GM12878 (cell line): ENCODE measurements around the gene PHLDA3. TPM values are rescaled to one million over a fixed set of nuclear protein-coding genes. Genes with fewer than 3 reads are reported as not detected.

ENCODE experiments used
- ATAC-seq: fragments of 200-7000 bp; cut with Tn5 transposase; 3 replicates; pipeline ENCODE4 v1.9.1; 2020; ENCODE audit warnings: mild to moderate bottlenecking, moderate library complexity
- BruUV-seq: library from RNA; stranded (reverse); fragments of 400-500 nt; replicated peaks from 2 replicates; lab custom pipeline; 2021; lab: Mats Ljungman, UMichigan
- CTCF ChIA-PET: fragments of 300-600 bp; sonication (Branson Sonifier 250); formaldehyde crosslinking; extraction: SDS; loops from one replicate; lab custom pipeline; 2021; ENCODE audit warnings: inconsistent platforms; lab: Yijun Ruan, JAX
- POLR2A ChIA-PET: fragments of 350-600 bp; formaldehyde crosslinking; extraction: SDS; loops from one replicate; lab custom pipeline; 2021; ENCODE audit warnings: inconsistent platforms; lab: Charles Lee
- RAD21 ChIA-PET: fragments of 300-600 bp; sonication (Branson Sonifier 250); formaldehyde crosslinking; loops from one replicate; lab custom pipeline; 2023; ENCODE audit warnings: antibody characterized with exemption; ENCODE audit not compliant: unreplicated experiment; lab: Charles Lee
- SMC1A ChIA-PET: fragments of 300-600 bp; sonication (Branson Sonifier 250); formaldehyde crosslinking; loops from one replicate; lab custom pipeline; 2023; ENCODE audit not compliant: unreplicated experiment, uncharacterized antibody; lab: Charles Lee
- DNase-seq: peaks from one replicate; pipeline ENCODE4 v3.0.0-alpha.2; 2011; ENCODE audit warnings: low read depth, low spot score
- FAIRE-seq: peaks from 3 replicates; lab custom pipeline; 2011; peaks lifted over from hg19 to GRCh38; lab: Jason Lieb, UNC
- H2AFZ ChIP-seq: 2 replicates; pipeline ENCODE4 v1.6.0; 2011; ENCODE audit warnings: low read depth, low read length, control low read depth; ENCODE audit not compliant: control insufficient read depth
- H3K27ac ChIP-seq: 2 replicates; pipeline ENCODE4 v1.5.1; 2011; ENCODE audit warnings: control low read depth; ENCODE audit not compliant: control insufficient read depth, insufficient read depth
- H3K27me3 ChIP-seq, 2 experiments: replicated peaks in 1 of 2; 2 replicates each; pipeline versions ENCODE4 v1.6.0 to v1.6.1; 2011; ENCODE audit warnings: low read length in 1 of 2; ENCODE audit not compliant: control insufficient read depth in 2 of 2, insufficient read depth in 2 of 2
- H3K36me3 ChIP-seq, 2 experiments: 2 replicates each; pipeline ENCODE4 v1.5.1; 2011; ENCODE audit warnings: low read length in 1 of 2; ENCODE audit not compliant: control insufficient read depth in 2 of 2, insufficient read depth in 2 of 2
- H3K4me1 ChIP-seq: 2 replicates; pipeline ENCODE4 v1.6.1; 2011; ENCODE audit warnings: mild to moderate bottlenecking, low read length, moderate library complexity, mixed read lengths; ENCODE audit not compliant: control insufficient read depth, insufficient read depth
- H3K4me2 ChIP-seq: 2 replicates; pipeline ENCODE4 v1.6.0; 2011; ENCODE audit warnings: control low read depth; ENCODE audit not compliant: control insufficient read depth, insufficient read depth
- H3K4me3 ChIP-seq: fragments of 200-600 bp; sonication (generic); 2 replicates; pipeline ENCODE4 v1.5.1; 2016
- H3K79me2 ChIP-seq: 2 replicates; pipeline ENCODE4 v1.6.0; 2011; ENCODE audit warnings: low read length; ENCODE audit not compliant: control insufficient read depth, insufficient read depth
- H3K9ac ChIP-seq: 2 replicates; pipeline ENCODE4 v1.8.0; 2011; ENCODE audit warnings: low read length, control low read depth, mixed read lengths; ENCODE audit not compliant: control insufficient read depth, insufficient read depth
- H3K9me3 ChIP-seq: replicated peaks from 3 replicates; pipeline ENCODE4 v1.5.1; 2011; ENCODE audit warnings: mild to moderate bottlenecking, low read length; ENCODE audit not compliant: control insufficient read depth, insufficient read depth
- H4K20me1 ChIP-seq: 2 replicates; pipeline ENCODE4 v1.6.0; 2011; ENCODE audit not compliant: control insufficient read depth, insufficient read depth
- ATF7 ChIP-seq: fragments of 450-650 bp; IDR thresholded peaks from 2 replicates; pipeline ENCODE4 v1.6.1; 2016; ENCODE audit warnings: low read depth, mild to moderate bottlenecking
- BHLHE40 ChIP-seq, 2 experiments: fragments of 450-650 bp in 1 of 2; IDR thresholded peaks; 2 replicates each; pipeline ENCODE4 v1.6.1; 2011 to 2017; ENCODE audit warnings: low read depth in 2 of 2, borderline replicate concordance in 1 of 2, improper control_type of control experiment in 1 of 2, low read length in 1 of 2, mild to moderate bottlenecking in 1 of 2
- CHD4 ChIP-seq: fragments of 200-600 bp; sonication (generic); IDR thresholded peaks from 2 replicates; pipeline ENCODE4 v1.6.1; 2016; ENCODE audit warnings: mild to moderate bottlenecking
- EP300 ChIP-seq, 2 experiments: fragments of 150-350 bp in 1 of 2; IDR thresholded peaks; 2 replicates each; pipeline ENCODE4 v1.6.1; 2011 to 2012; ENCODE audit warnings: low read depth in 2 of 2, low read length in 2 of 2, borderline replicate concordance in 1 of 2, improper control_type of control experiment in 1 of 2, inconsistent platforms in 1 of 2; ENCODE audit not compliant: control insufficient read depth in 1 of 2
- ESRRA ChIP-seq: IDR thresholded peaks from 2 replicates; pipeline ENCODE4 v1.6.1; 2012; ENCODE audit warnings: mild to moderate bottlenecking, low read length, improper control_type of control experiment
- KLF5 ChIP-seq: fragments of 450-650 bp; IDR thresholded peaks from 2 replicates; pipeline ENCODE4 v1.6.1; 2014; ENCODE audit warnings: mild to moderate bottlenecking; ENCODE audit not compliant: partially characterized antibody
- NFIC ChIP-seq: IDR thresholded peaks from 2 replicates; pipeline ENCODE4 v1.6.1; 2012; ENCODE audit warnings: low read depth, mild to moderate bottlenecking, inconsistent platforms, low read length, moderate library complexity
- SUZ12 ChIP-seq: fragments of 200-600 bp; sonication (generic); IDR thresholded peaks from one replicate; pipeline ENCODE4 v1.6.1; 2018; ENCODE audit warnings: antibody characterized with exemption, mild to moderate bottlenecking; ENCODE audit not compliant: unreplicated experiment
- TCF12 ChIP-seq: IDR thresholded peaks from 2 replicates; pipeline ENCODE4 v1.6.1; 2011; ENCODE audit warnings: low read depth, mild to moderate bottlenecking, low read length
- TCF7 ChIP-seq: IDR thresholded peaks from 2 replicates; pipeline ENCODE4 v1.6.1; 2014; ENCODE audit warnings: antibody characterized with exemption, borderline replicate concordance
- YBX1 ChIP-seq: fragments of 450-650 bp; IDR thresholded peaks from 2 replicates; pipeline ENCODE4 v1.6.1; 2016; ENCODE audit warnings: antibody characterized with exemption
- WGBS: methylation state at CpG from one replicate; pipeline ENCODE4 v1.1.6; 2016; ENCODE audit warnings: low lambda C conversion rate; ENCODE audit not compliant: insufficient replicate concordance, insufficient coverage; ENCODE audit errors: missing lambda C conversion rate; 5-methylcytosine and 5-hydroxymethylcytosine counted together
- in situ Hi-C: fragments of 300-500 bp; cut with MboI; formaldehyde crosslinking; loops from 9 replicates; pipeline ENCODE4 v1.14.3; 2018; ENCODE audit warnings: mixed read lengths
- intact Hi-C: fragments of 100-400 bp; cut with micrococcal nuclease; formaldehyde crosslinking; loops from one replicate; pipeline ENCODE4 v1.14.2; 2022; ENCODE audit not compliant: unreplicated experiment
- polyA plus RNA-seq, 11 experiments: library from polyadenylated mRNA; depleted of rRNA in 4 of 11; unstranded in 6 of 11; stranded (reverse) in 5 of 11; fragments of >200 nt; fragmentation: Nextera tagmentation in 4 of 11; fragmentation: Illumina TruSeq in 1 of 11; extraction: Ambion mirVana in 4 of 11; extraction: Trizol in 1 of 11; gene quantifications; 1 replicate in 1 of 11; 2 replicates in 10 of 11; pipeline versions ENCODE4 v1.2.1 to v1.2.3, GENCODE V29; 2011 to 2016; ENCODE audit warnings: inconsistent platforms in 2 of 11, missing spikeins in 2 of 11, low read depth in 1 of 11
- total RNA-seq, 4 experiments: library from RNA; depleted of rRNA in 3 of 4; stranded (reverse); fragments of >200 nt in 3 of 4; fragmentation: Illumina TruSeq in 1 of 4; extraction: Trizol in 1 of 4; gene quantifications; 2 replicates each; pipeline versions ENCODE4 v1.2.1 to v1.2.3, GENCODE V29; 2013 to 2021
- TF ChIP-seq, protein P1 (sequence below): fragments of 450-650 bp; IDR thresholded peaks from 2 replicates; pipeline ENCODE4 v1.6.1; 2018; ENCODE audit warnings: borderline replicate concordance, mild to moderate bottlenecking; ENCODE audit not compliant: partially characterized antibody

The PHLDA3 gene
- total and polyA plus RNA-seq, 10 of the 15 experiments (the other 5 are each of a cell fraction or from before 2014, with no cell fraction given), result 0.60 to 57.4 (median 21.8) TPM

DNA sequence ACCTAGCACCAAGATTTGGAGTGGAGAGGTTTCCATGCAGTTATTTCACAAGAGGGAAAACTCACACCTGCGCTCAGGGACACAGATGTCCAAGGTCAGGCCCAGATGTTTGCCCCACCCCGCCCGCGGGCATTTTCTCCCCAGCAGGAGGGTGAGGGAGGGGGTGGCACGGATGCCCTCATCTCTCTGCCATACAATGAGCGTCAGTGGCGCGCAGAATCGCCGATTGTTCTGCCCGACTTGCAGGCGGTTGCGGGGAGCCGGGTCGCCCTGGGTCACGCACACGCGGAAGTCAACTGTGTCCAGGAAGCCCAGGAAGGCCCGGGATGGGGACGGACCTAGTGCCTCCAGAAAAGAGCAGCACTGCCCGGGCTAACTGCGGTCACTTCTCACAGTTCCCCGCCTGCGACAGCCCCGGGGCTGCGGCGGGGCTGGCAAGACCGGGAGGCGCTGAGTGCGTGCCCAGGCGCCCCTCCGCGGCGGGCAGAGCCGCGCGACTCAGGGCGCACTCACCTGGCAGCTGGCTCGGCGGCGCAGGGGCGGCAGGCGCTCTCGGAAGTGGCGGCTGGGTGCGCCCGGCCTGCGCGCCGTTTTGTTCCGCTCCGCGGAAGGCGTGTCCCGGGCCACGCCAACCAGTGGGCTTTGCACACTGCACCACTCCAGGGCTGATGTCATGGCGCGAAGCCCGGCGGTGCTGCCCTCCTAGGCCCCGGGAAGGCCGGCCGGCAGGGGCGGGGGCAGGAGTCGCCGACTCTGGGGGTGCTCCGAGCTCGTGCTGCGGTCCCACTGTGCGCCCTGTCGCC lies 37.8 kb upstream of the PHLDA3 start, which contains the start of gene CSRP1 (continued):
- TF ChIP-seq, protein P1, sequence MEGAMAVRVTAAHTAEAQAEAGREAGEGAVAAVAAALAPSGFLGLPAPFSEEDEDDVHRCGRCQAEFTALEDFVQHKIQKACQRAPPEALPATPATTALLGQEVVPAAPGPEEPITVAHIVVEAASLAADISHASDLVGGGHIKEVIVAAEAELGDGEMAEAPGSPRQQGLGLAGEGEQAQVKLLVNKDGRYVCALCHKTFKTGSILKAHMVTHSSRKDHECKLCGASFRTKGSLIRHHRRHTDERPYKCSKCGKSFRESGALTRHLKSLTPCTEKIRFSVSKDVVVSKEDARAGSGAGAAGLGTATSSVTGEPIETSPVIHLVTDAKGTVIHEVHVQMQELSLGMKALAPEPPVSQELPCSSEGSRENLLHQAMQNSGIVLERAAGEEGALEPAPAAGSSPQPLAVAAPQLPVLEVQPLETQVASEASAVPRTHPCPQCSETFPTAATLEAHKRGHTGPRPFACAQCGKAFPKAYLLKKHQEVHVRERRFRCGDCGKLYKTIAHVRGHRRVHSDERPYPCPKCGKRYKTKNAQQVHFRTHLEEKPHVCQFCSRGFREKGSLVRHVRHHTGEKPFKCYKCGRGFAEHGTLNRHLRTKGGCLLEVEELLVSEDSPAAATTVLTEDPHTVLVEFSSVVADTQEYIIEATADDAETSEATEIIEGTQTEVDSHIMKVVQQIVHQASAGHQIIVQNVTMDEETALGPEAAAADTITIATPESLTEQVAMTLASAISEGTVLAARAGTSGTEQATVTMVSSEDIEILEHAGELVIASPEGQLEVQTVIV, result no peak

DNA sequence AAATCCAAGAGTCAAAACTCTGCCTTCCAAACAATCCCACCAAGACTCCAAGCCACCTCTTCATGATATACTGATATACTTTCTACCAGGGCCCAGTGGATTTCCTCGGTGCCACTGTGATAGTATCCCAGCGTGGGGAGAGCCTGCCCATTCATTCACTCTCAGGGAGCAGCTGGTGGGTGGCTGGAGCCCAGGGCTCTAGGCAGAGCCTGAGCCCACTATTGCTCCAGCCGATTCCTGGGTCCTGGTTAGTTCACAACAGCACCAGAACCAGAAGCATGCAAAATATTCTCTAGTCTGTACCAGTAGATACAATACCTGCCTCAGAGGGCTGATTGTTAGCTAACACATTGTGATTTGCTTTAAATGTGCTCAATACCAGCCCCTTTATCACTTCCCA lies 37.1 kb upstream of the PHLDA3 start:
- H3K79me2 ChIP-seq, result peaks cover 29% of the 10 kb centered on the region
- H2AFZ ChIP-seq, result no peak overlapping the region
- RAD21 ChIA-PET, result interaction anchor here (1.8 to 15.3 kb wide), 2 partner anchors 24 to 58 kb away, joined by 5 to 505 read pairs; no protein-coding TSS in a partner anchor
- H3K4me1 ChIP-seq, result peaks cover 30% of the 10 kb centered on the region
- no peaks in the 10 kb centered on the region for H4K20me1 ChIP-seq
- TF ChIP-seq ATF7 (no peak), BHLHE40 (IDR thresholded peaks at IDR 0.05; ENCODE audit: borderline replicate concordance in 1 of 2, low read depth in 2 of 2, low read length in 1 of 2) (no peak), CHD4 (no peak), YBX1 (no peak), TCF12 (no peak), ESRRA (no peak), EP300 (IDR thresholded peaks at IDR 0.05; ENCODE audit: borderline replicate concordance in 1 of 2, control insufficient read depth in 1 of 2, low read depth in 2 of 2, low read length in 2 of 2) (no peak), NFIC (no peak), TCF7 (no peak), SUZ12 (no peak), KLF5 (no peak)
- TF ChIP-seq, protein P1, result no peak
- FAIRE-seq (no peak), ATAC-seq (no peak; the same call in 2 of the 3 replicates), DNase-seq (no peak)
- H3K36me3 ChIP-seq, result no peaks in the 10 kb centered on the region; a peak in 1 of 4 replicates
- H3K4me2 ChIP-seq, result peak overlapping the region; percentile 98
- in situ Hi-C loops (no loop called here), intact Hi-C loops (no loop called here)
- H3K9me3 ChIP-seq, result no peaks in the 10 kb centered on the region
- CTCF ChIA-PET, result interaction anchor here (1.4 to 11.0 kb wide), 4 partner anchors 21 to 70 kb away, joined by 5 to 198 read pairs (median 17); no protein-coding TSS in a partner anchor
- POLR2A ChIA-PET, result interaction anchor here (0.6 to 3.4 kb wide), 4 partner anchors 10 to 845 kb away, joined by 4 to 17 read pairs (median 5); partner anchors contain the start of gene PHLDA3
- H3K27ac ChIP-seq, result peak overlapping the region; percentile 83; the same call in 1 of the 2 replicates
- WGBS, result 51% methylated on average over 3 of the region's 3 CpGs
- SMC1A ChIA-PET, result interaction anchor here (1.5 to 18.7 kb wide), 4 partner anchors 9 to 58 kb away, joined by 3 to 514 read pairs (median 11); no protein-coding TSS in a partner anchor
- H3K9ac ChIP-seq, result peak overlapping the region; percentile 83
- BruUV-seq, result no TSS peak
- no peaks in the 10 kb centered on the region for H3K27me3 ChIP-seq
- peak overlapping the region; percentile 95 for H3K4me3 ChIP-seq
